ENCODE measurements around the gene KLHL12. TPM values are rescaled to one million over a fixed set of nuclear protein-coding genes. Genes with fewer than 3 reads are reported as not detected.

The KLHL12 gene
- total and polyA plus RNA-seq, 2 of the 8 experiments (the other 6 are each of a cell fraction or from before 2014, with no cell fraction given): 27.2 to 33.3 TPM

GRCh38 chr1:202964791-202965410 is 37.9 kb upstream of the KLHL12 start:
- FAIRE-seq: no peak

More at GRCh38 chr1:202964791-202965410, 37.9 kb upstream of the KLHL12 start:
- H4K20me1 ChIP-seq (replicated peaks in 1 of 2; ENCODE audit: control insufficient read depth in 1 of 2, insufficient read depth in 2 of 2, low read length in 2 of 2): peaks cover 0 to 2% of the 10 kb centered on the region in 2 experiments
- no peak overlapping the region for H2BK20ac ChIP-seq (ENCODE audit: low read length)
- no peak overlapping the region for H4K5ac ChIP-seq (ENCODE audit: insufficient read length, low read depth, low read length)
- H2BK12ac ChIP-seq (ENCODE audit: low read depth, low read length): no peak overlapping the region
- no peaks in the 10 kb centered on the region for H3K79me1 ChIP-seq (ENCODE audit: low read depth, low read length)
- no peak overlapping the region for H3K27ac ChIP-seq (ENCODE audit: low read depth, low read length)
- H2AK5ac ChIP-seq (ENCODE audit: low read depth, low read length): no peak overlapping the region
- no peak overlapping the region for H3K9ac ChIP-seq (replicated peaks in 1 of 4; ENCODE audit: extremely low read depth in 1 of 4, low read depth in 3 of 4, low read length in 3 of 4)
- H2BK120ac ChIP-seq (replicated peaks; ENCODE audit: low read depth, low read length): no peak overlapping the region
- H3K23me2 ChIP-seq (ENCODE audit: low read depth, low read length): peaks cover 10% of the 10 kb centered on the region
- H2BK15ac ChIP-seq (ENCODE audit: low read length): no peak overlapping the region
- 90% methylated on average over 6 of the region's 6 CpGs; no CpG with 5 or more reads in 1 of the 2 experiments for WGBS, 2 experiments (ENCODE audit: extremely low coverage in 1 of 2, insufficient coverage in 1 of 2, insufficient read length in 1 of 2, insufficient replicate concordance in 2 of 2, low coverage in 1 of 2, low lambda C conversion rate in 2 of 2, missing lambda C conversion rate in 1 of 2)
- ChIA-PET POLR2A (ENCODE audit: partially characterized antibody) (interaction anchor here (1.0 to 1.3 kb wide), 3 partner anchors 10 to 77 kb away, joined by 3 to 4 read pairs (median 3); no protein-coding TSS in a partner anchor), CTCF (ENCODE audit: partially characterized antibody) (interaction anchor here (1.0 to 1.9 kb wide), 4 partner anchors 10 to 163 kb away, joined by 3 to 8 read pairs (median 4); partner anchors contain the start of gene ADORA1)
- no peak overlapping the region for H4K8ac ChIP-seq (ENCODE audit: extremely low read depth, insufficient read depth, low read length)
- H3K79me2 ChIP-seq (ENCODE audit: control insufficient read depth in 1 of 2, insufficient read depth in 2 of 2, low read length in 2 of 2): no peaks in the 10 kb centered on the region
- H3K23ac ChIP-seq (ENCODE audit: insufficient read length): no peak overlapping the region
- peaks cover 4 to 6% (median 5%) of the 10 kb centered on the region in 4 experiments; a peak in 6 of 7 replicates for H3K4me1 ChIP-seq (replicated peaks in 1 of 4; ENCODE audit: control insufficient read depth in 3 of 4, insufficient read depth in 4 of 4, low read length in 3 of 4)
- H3K56ac ChIP-seq (replicated peaks; ENCODE audit: insufficient read length, low read depth, low read length): no peak overlapping the region
- no peak overlapping the region for H3K14ac ChIP-seq (ENCODE audit: insufficient read length)
- H3K4me3 ChIP-seq (ENCODE audit: extremely low read depth in 1 of 4, insufficient read depth in 2 of 4, low read depth in 3 of 4, low read length in 4 of 4): no peak overlapping the region
- no peak overlapping the region for H3K18ac ChIP-seq (ENCODE audit: extremely low read depth, low read length)
- no peak overlapping the region for H3K4me2 ChIP-seq (ENCODE audit: insufficient read depth in 1 of 2, low read depth in 2 of 2, low read length in 2 of 2)
- DNase-seq (ENCODE audit: low read depth in 1 of 2, low spot score in 2 of 2): no peak
- H3K9me3 ChIP-seq (ENCODE audit: insufficient read depth in 2 of 2, low read depth in 1 of 2, low read length in 1 of 2): no peaks in the 10 kb centered on the region
- H3K27me3 ChIP-seq (replicated peaks in 1 of 4; ENCODE audit: control insufficient read depth in 3 of 4, extremely low read depth in 1 of 4, insufficient read depth in 3 of 4, low read length in 3 of 4): no peaks in the 10 kb centered on the region; a peak in 2 of 7 replicates
- no peak overlapping the region for H4K91ac ChIP-seq (replicated peaks; ENCODE audit: insufficient read length, low read length)
- no peak overlapping the region for H3K4ac ChIP-seq (replicated peaks; ENCODE audit: insufficient read length, low read depth, low read length)
- no peak overlapping the region for H2AFZ ChIP-seq (ENCODE audit: low read length)
- no peak for TF ChIP-seq MAX (IDR thresholded peaks at IDR 0.05)
- TF ChIP-seq JUN (IDR thresholded peaks at IDR 0.05; ENCODE audit: low read depth, low read length): no peak
- no peak for TF ChIP-seq POLR2AphosphoS5 (IDR thresholded peaks at IDR 0.05; ENCODE audit: low read depth, low read length)
- no peak for TF ChIP-seq SIX5 (IDR thresholded peaks at IDR 0.05; ENCODE audit: low read depth, low read length)
- no peak for TF ChIP-seq CBX8 (IDR thresholded peaks at IDR 0.05; ENCODE audit: borderline replicate concordance, low read depth, low read length)
- TF ChIP-seq SIN3A (conservative IDR thresholded peaks at IDR 0.05 in 1 of 2, IDR thresholded peaks at IDR 0.05 in 1 of 2; ENCODE audit: low read depth in 1 of 2, low read length in 2 of 2): no peak
- TF ChIP-seq USF2 (IDR thresholded peaks at IDR 0.05; ENCODE audit: low read length): no peak
- TF ChIP-seq PHF8 (conservative IDR thresholded peaks at IDR 0.05; ENCODE audit: low read depth, low read length): no peak
- no peak for TF ChIP-seq EGR1 (IDR thresholded peaks at IDR 0.05; ENCODE audit: borderline replicate concordance, low read depth, low read length)
- no peak for TF ChIP-seq CREB1 (IDR thresholded peaks at IDR 0.05)
- TF ChIP-seq BACH1 (IDR thresholded peaks at IDR 0.05; ENCODE audit: low read length): no peak
- no peak for TF ChIP-seq RNF2 (IDR thresholded peaks at IDR 0.05; ENCODE audit: borderline replicate concordance, low read depth, low read length, missing control alignments, poor library complexity, severe bottlenecking)
- H2BK5ac ChIP-seq (ENCODE audit: low read depth, low read length): no peak overlapping the region
- peaks cover 0 to 2% (median 0%) of the 10 kb centered on the region in 4 experiments; a peak in 1 of 8 replicates for H3K36me3 ChIP-seq (ENCODE audit: control insufficient read depth in 2 of 4, insufficient read depth in 4 of 4, low read length in 3 of 4)
